ENCODE data around the gene SULT2B1.

Gene SULT2B1

GRCh38 chr19:48637449-48637947 lies 85.5 kb downstream of the SULT2B1 start:
- DNase-seq: peak; percentile 91

- peak; percentile 69 for DNase-seq
Measured at GRCh38 chr19:48637948-48638830, 86.2 kb downstream of the SULT2B1 start.

- DNase-seq: no peak
Measured at GRCh38 chr19:48638831-48639381, 86.9 kb downstream of the SULT2B1 start.

- DNase-seq: no peak
Measured at GRCh38 chr19:48639483-48640375, 87.8 kb downstream of the SULT2B1 start.

- no peak for DNase-seq
Measured at GRCh38 chr19:48641850-48642249, 89.9 kb downstream of the SULT2B1 start.

- DNase-seq: no peak
Measured at GRCh38 chr19:48642862-48643261, 90.9 kb downstream of the SULT2B1 start.

GRCh38 chr19:48644355-48644754 lies 92.4 kb downstream of the SULT2B1 start:
- no peak for DNase-seq

- peak; percentile 65 for DNase-seq
Measured at GRCh38 chr19:48644839-48645619, 93.1 kb downstream of the SULT2B1 start.

GRCh38 chr19:48645620-48646000 lies 93.6 kb downstream of the SULT2B1 start:
- DNase-seq: no peak

- DNase-seq: peak; percentile 91
Measured at GRCh38 chr19:48646001-48646721, 94.2 kb downstream of the SULT2B1 start, which contains the start of gene CA11. CA11 (minus strand) TSS chr19:48646187; CDS start chr19:48645632, 555 bp downstream.

GRCh38 chr19:48646722-48647216 lies 94.8 kb downstream of the SULT2B1 start:
- DNase-seq: no peak

GRCh38 chr19:48648134-48648533 lies 96.2 kb downstream of the SULT2B1 start:
- no peak for DNase-seq

Data from activated CD4-positive, CD25-positive, alpha-beta regulatory T cell treated with anti-CD3 and anti-CD28 coated beads, Interleukin-2, amount 50 U/mL, for 72 hours (primary cell).